Stimulated activated CD4-positive, alpha-beta T cell treated with anti-CD3 and anti-CD28 coated beads, Interleukin-2, amount 100 ng/mL, for 48 hours (primary cell): ENCODE measurements around the gene EFNA2.

Experiments used
- DNase-seq, 2 donors: peaks; one replicate each; pipeline ENCODE4 v3.0.0-alpha.2; 2020

Gene EFNA2

GRCh38 chr19:1249298-1249989, 36.2 kb upstream of the EFNA2 start:
- DNase-seq: peak; percentile 92 to 95

GRCh38 chr19:1249990-1250436, 35.7 kb upstream of the EFNA2 start:
- DNase-seq: no peak

- no peak for DNase-seq
Observed at GRCh38 chr19:1250437-1251260, 35.0 kb upstream of the EFNA2 start.

GRCh38 chr19:1251330-1252220, 34.1 kb upstream of the EFNA2 start:
- peak in 1 of 2 donors; percentile 52 for DNase-seq

- no peak for DNase-seq
Observed at GRCh38 chr19:1252221-1252820, 33.4 kb upstream of the EFNA2 start.

GRCh38 chr19:1252821-1253513, 32.7 kb upstream of the EFNA2 start:
- peak; percentile 60 to 65 for DNase-seq

GRCh38 chr19:1253514-1254080, 32.1 kb upstream of the EFNA2 start:
- no peak for DNase-seq

GRCh38 chr19:1254081-1254527, 31.6 kb upstream of the EFNA2 start:
- no peak for DNase-seq

GRCh38 chr19:1254530-1255185, 31.0 kb upstream of the EFNA2 start:
- no peak for DNase-seq

GRCh38 chr19:1255186-1256161, 30.2 kb upstream of the EFNA2 start:
- no peak for DNase-seq

GRCh38 chr19:1256646-1257474, 28.8 kb upstream of the EFNA2 start:
- no peak for DNase-seq

- DNase-seq: no peak
Observed at GRCh38 chr19:1257475-1258162, 28.1 kb upstream of the EFNA2 start.

GRCh38 chr19:1258163-1258492, 27.5 kb upstream of the EFNA2 start:
- DNase-seq: no peak

- DNase-seq: no peak
Observed at GRCh38 chr19:1258707-1259205, 26.9 kb upstream of the EFNA2 start.

GRCh38 chr19:1259206-1259875, 26.3 kb upstream of the EFNA2 start:
- DNase-seq: peak; percentile 57 to 61

- DNase-seq: peak in 1 of 2 donors; percentile 31
Observed at GRCh38 chr19:1259876-1260748, 25.6 kb upstream of the EFNA2 start.
